WTC11 (cell line): ENCODE results near the gene IRGM. TPM values are rescaled to one million over a fixed set of nuclear protein-coding genes. Genes with fewer than 3 reads are reported as not detected.

Experiments used
- ATAC-seq: fragments of 200-7000 bp; cut with Tn5 transposase; 2 replicates; pipeline ENCODE4 v1.10.0; 2021; ENCODE audit warnings: mild to moderate bottlenecking, moderate library complexity
- CTCF ChIA-PET: fragments of 300-600 bp; sonication (Branson Sonifier 250); formaldehyde crosslinking; loops from one replicate; lab custom pipeline; 2021; ENCODE audit warnings: antibody characterized with exemption; lab: Charles Lee
- POLR2A ChIA-PET: fragments of 350-600 bp; sonication (Branson Sonifier 250); formaldehyde crosslinking; loops from one replicate; lab custom pipeline; 2021; ENCODE audit warnings: antibody characterized with exemption; lab: Charles Lee
- DNase-seq: peaks from one replicate; pipeline ENCODE4 v3.0.0; 2021; ENCODE audit warnings: low spot score
- H3K27ac Mint-ChIP-seq: 2 replicates; pipeline ENCODE4 v1.8.0; 2021; ENCODE audit warnings: mixed read lengths
- H3K27me3 Mint-ChIP-seq: 2 replicates; pipeline ENCODE4 v1.8.0; 2021; ENCODE audit warnings: low read depth, mild to moderate bottlenecking, moderate library complexity, mixed read lengths
- H3K36me3 Mint-ChIP-seq: 2 replicates; pipeline ENCODE4 v1.8.0; 2021; ENCODE audit warnings: mixed read lengths
- H3K4me1 Mint-ChIP-seq: 2 replicates; pipeline ENCODE4 v1.8.0; 2022; ENCODE audit warnings: mixed read lengths
- H3K4me3 Mint-ChIP-seq: 2 replicates; pipeline ENCODE4 v1.8.0; 2021; ENCODE audit warnings: mild to moderate bottlenecking, moderate library complexity, mixed read lengths
- H3K9me3 Mint-ChIP-seq: 2 replicates; pipeline ENCODE4 v1.8.0; 2021; ENCODE audit warnings: mixed read lengths
- CREM ChIP-seq: sonication (generic); formaldehyde crosslinking; IDR thresholded peaks from 2 replicates; pipeline ENCODE4 v1.8.1; 2022; ENCODE audit warnings: mild to moderate bottlenecking, missing genetic modification reagents, moderate library complexity
- EMX1 ChIP-seq: fragments of 250-450 bp; sonication (Bioruptor Pico); IDR thresholded peaks from 2 replicates; pipeline ENCODE4 v1.8.0; 2021; ENCODE audit warnings: mild to moderate bottlenecking
- ESRRA ChIP-seq: sonication (generic); formaldehyde crosslinking; IDR thresholded peaks from 2 replicates; pipeline ENCODE4 v1.8.1; 2022; ENCODE audit warnings: mild to moderate bottlenecking, missing genetic modification reagents, borderline replicate concordance
- ETV6 ChIP-seq: sonication (generic); formaldehyde crosslinking; IDR thresholded peaks from 2 replicates; pipeline ENCODE4 v1.8.1; 2022; ENCODE audit warnings: mild to moderate bottlenecking, missing genetic modification reagents
- FOXP1 ChIP-seq: sonication (generic); formaldehyde crosslinking; IDR thresholded peaks from 2 replicates; pipeline ENCODE4 v1.8.0; 2022; ENCODE audit warnings: missing genetic modification reagents, mild to moderate bottlenecking, moderate library complexity, borderline replicate concordance
- GTF2I ChIP-seq: fragments of 250-450 bp; sonication (Bioruptor Pico); conservative IDR thresholded peaks from 2 replicates; pipeline ENCODE4 v1.4.0; 2021; ENCODE audit warnings: mild to moderate bottlenecking
- JAZF1 ChIP-seq: fragments of 250-450 bp; sonication (Bioruptor Pico); IDR thresholded peaks from 2 replicates; pipeline ENCODE4 v1.9.0; 2021; ENCODE audit warnings: moderate library complexity, mild to moderate bottlenecking, inconsistent platforms
- MXD4 ChIP-seq: fragments of 250-450 bp; sonication (Bioruptor Pico); IDR thresholded peaks from 2 replicates; pipeline ENCODE4 v1.8.0; 2021; ENCODE audit warnings: mild to moderate bottlenecking, moderate library complexity, borderline replicate concordance
- SP1 ChIP-seq: sonication (generic); formaldehyde crosslinking; conservative IDR thresholded peaks from 2 replicates; pipeline ENCODE4 v1.8.1; 2022; ENCODE audit warnings: missing genetic modification reagents
- TCF7 ChIP-seq: sonication (generic); formaldehyde crosslinking; IDR thresholded peaks from 2 replicates; pipeline ENCODE4 v1.8.0; 2022; ENCODE audit warnings: mild to moderate bottlenecking, low read depth, missing genetic modification reagents, moderate library complexity
- TEAD4 ChIP-seq: sonication (generic); formaldehyde crosslinking; IDR thresholded peaks from 2 replicates; pipeline ENCODE4 v1.8.0; 2022; ENCODE audit warnings: mild to moderate bottlenecking, missing genetic modification reagents
- ZNF396 ChIP-seq: fragments of 250-450 bp; sonication (Bioruptor Pico); IDR thresholded peaks from 2 replicates; pipeline ENCODE4 v1.8.0; 2021; ENCODE audit warnings: mild to moderate bottlenecking, moderate library complexity, borderline replicate concordance
- ZNF416 ChIP-seq: fragments of 250-450 bp; sonication (Bioruptor Pico); IDR thresholded peaks from 2 replicates; pipeline ENCODE4 v1.9.0; 2021; ENCODE audit warnings: mild to moderate bottlenecking, inconsistent platforms
- total RNA-seq: library from RNA; stranded (reverse); gene quantifications from 3 replicates; pipeline ENCODE4 v1.2.3, GENCODE V29; 2021
- TF ChIP-seq, protein P1 (sequence below): sonication (generic); formaldehyde crosslinking; conservative IDR thresholded peaks from 2 replicates; pipeline ENCODE4 v1.8.1; 2023; ENCODE audit warnings: mild to moderate bottlenecking, low read depth, missing genetic modification reagents, moderate library complexity
- TF ChIP-seq, protein P2 (sequence below): sonication (generic); formaldehyde crosslinking; IDR thresholded peaks from 2 replicates; pipeline ENCODE4 v1.8.1; 2022; ENCODE audit warnings: mild to moderate bottlenecking, missing genetic modification reagents, moderate library complexity, borderline replicate concordance
- TF ChIP-seq, protein P3 (sequence below): sonication (generic); formaldehyde crosslinking; IDR thresholded peaks from 2 replicates; pipeline ENCODE4 v1.8.1; 2023; ENCODE audit warnings: mild to moderate bottlenecking, missing genetic modification reagents
- TF ChIP-seq, protein P4 (sequence below): fragments of 250-450 bp; sonication (Bioruptor Pico); IDR thresholded peaks from 2 replicates; pipeline ENCODE4 v1.9.0; 2021; ENCODE audit warnings: mild to moderate bottlenecking
- TF ChIP-seq, protein P5 (sequence below): sonication (generic); formaldehyde crosslinking; IDR thresholded peaks from 2 replicates; pipeline ENCODE4 v1.8.0; 2022; ENCODE audit warnings: mild to moderate bottlenecking, missing genetic modification reagents
- TF ChIP-seq, protein P6 (sequence below): sonication (generic); formaldehyde crosslinking; IDR thresholded peaks from 2 replicates; pipeline ENCODE4 v1.8.1; 2023; ENCODE audit warnings: mild to moderate bottlenecking, missing genetic modification reagents, moderate library complexity
- TF ChIP-seq, protein P7 (sequence below): sonication (generic); formaldehyde crosslinking; IDR thresholded peaks from 2 replicates; pipeline ENCODE4 v1.8.0; 2023; ENCODE audit warnings: mild to moderate bottlenecking, missing genetic modification reagents

Gene IRGM
- total RNA-seq, 1 experiment from 2014 or later = 0.31 TPM

DNA sequence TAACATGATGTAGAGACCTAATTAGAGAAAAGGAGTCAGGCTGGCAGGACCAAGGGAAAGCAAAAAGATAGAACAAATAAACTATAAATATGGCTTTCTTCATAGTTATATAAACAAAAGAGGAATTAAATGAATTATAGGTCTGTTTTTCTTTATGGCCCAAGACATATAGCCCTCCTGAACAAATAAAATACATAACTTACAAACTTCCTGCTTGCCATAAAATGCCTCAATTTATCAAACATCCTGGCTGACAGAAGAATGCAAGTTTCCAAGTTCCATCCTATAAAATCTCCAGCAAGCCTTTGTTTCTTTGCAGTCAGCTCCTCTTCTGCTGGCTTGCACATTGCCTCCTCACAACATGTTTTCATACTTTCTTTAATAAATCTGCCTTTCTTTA lies 31.3 kb upstream of the IRGM start:
- ATAC-seq = no peak
- H3K36me3 Mint-ChIP-seq = no peaks in the 10 kb centered on the region
- no peak for DNase-seq
- peaks cover 4% of the 10 kb centered on the region for H3K27me3 Mint-ChIP-seq
- no peak overlapping the region for H3K4me3 Mint-ChIP-seq
- H3K9me3 Mint-ChIP-seq = peaks cover 28% of the 10 kb centered on the region
- TF ChIP-seq GTF2I (CRISPR knock-in tag) (no peak), MXD4 (CRISPR knock-in tag) (no peak), ESRRA (CRISPR knock-in tag) (no peak), CREM (CRISPR knock-in tag) (no peak), SP1 (CRISPR knock-in tag) (no peak), JAZF1 (CRISPR knock-in tag) (no peak), ZNF396 (CRISPR knock-in tag) (no peak), ZNF416 (CRISPR knock-in tag) (no peak), ETV6 (CRISPR knock-in tag) (no peak), EMX1 (CRISPR knock-in tag) (no peak), FOXP1 (CRISPR knock-in tag) (no peak), TEAD4 (CRISPR knock-in tag) (no peak), TCF7 (no peak)
- TF ChIP-seq, protein P1, sequence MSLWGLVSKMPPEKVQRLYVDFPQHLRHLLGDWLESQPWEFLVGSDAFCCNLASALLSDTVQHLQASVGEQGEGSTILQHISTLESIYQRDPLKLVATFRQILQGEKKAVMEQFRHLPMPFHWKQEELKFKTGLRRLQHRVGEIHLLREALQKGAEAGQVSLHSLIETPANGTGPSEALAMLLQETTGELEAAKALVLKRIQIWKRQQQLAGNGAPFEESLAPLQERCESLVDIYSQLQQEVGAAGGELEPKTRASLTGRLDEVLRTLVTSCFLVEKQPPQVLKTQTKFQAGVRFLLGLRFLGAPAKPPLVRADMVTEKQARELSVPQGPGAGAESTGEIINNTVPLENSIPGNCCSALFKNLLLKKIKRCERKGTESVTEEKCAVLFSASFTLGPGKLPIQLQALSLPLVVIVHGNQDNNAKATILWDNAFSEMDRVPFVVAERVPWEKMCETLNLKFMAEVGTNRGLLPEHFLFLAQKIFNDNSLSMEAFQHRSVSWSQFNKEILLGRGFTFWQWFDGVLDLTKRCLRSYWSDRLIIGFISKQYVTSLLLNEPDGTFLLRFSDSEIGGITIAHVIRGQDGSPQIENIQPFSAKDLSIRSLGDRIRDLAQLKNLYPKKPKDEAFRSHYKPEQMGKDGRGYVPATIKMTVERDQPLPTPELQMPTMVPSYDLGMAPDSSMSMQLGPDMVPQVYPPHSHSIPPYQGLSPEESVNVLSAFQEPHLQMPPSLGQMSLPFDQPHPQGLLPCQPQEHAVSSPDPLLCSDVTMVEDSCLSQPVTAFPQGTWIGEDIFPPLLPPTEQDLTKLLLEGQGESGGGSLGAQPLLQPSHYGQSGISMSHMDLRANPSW (CRISPR knock-in tag) = no peak
- TF ChIP-seq, protein P2, sequence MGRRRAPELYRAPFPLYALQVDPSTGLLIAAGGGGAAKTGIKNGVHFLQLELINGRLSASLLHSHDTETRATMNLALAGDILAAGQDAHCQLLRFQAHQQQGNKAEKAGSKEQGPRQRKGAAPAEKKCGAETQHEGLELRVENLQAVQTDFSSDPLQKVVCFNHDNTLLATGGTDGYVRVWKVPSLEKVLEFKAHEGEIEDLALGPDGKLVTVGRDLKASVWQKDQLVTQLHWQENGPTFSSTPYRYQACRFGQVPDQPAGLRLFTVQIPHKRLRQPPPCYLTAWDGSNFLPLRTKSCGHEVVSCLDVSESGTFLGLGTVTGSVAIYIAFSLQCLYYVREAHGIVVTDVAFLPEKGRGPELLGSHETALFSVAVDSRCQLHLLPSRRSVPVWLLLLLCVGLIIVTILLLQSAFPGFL (CRISPR knock-in tag) = no peak
- TF ChIP-seq, protein P3, sequence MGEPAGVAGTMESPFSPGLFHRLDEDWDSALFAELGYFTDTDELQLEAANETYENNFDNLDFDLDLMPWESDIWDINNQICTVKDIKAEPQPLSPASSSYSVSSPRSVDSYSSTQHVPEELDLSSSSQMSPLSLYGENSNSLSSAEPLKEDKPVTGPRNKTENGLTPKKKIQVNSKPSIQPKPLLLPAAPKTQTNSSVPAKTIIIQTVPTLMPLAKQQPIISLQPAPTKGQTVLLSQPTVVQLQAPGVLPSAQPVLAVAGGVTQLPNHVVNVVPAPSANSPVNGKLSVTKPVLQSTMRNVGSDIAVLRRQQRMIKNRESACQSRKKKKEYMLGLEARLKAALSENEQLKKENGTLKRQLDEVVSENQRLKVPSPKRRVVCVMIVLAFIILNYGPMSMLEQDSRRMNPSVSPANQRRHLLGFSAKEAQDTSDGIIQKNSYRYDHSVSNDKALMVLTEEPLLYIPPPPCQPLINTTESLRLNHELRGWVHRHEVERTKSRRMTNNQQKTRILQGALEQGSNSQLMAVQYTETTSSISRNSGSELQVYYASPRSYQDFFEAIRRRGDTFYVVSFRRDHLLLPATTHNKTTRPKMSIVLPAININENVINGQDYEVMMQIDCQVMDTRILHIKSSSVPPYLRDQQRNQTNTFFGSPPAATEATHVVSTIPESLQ (CRISPR knock-in tag) = no peak
- TF ChIP-seq, protein P4, sequence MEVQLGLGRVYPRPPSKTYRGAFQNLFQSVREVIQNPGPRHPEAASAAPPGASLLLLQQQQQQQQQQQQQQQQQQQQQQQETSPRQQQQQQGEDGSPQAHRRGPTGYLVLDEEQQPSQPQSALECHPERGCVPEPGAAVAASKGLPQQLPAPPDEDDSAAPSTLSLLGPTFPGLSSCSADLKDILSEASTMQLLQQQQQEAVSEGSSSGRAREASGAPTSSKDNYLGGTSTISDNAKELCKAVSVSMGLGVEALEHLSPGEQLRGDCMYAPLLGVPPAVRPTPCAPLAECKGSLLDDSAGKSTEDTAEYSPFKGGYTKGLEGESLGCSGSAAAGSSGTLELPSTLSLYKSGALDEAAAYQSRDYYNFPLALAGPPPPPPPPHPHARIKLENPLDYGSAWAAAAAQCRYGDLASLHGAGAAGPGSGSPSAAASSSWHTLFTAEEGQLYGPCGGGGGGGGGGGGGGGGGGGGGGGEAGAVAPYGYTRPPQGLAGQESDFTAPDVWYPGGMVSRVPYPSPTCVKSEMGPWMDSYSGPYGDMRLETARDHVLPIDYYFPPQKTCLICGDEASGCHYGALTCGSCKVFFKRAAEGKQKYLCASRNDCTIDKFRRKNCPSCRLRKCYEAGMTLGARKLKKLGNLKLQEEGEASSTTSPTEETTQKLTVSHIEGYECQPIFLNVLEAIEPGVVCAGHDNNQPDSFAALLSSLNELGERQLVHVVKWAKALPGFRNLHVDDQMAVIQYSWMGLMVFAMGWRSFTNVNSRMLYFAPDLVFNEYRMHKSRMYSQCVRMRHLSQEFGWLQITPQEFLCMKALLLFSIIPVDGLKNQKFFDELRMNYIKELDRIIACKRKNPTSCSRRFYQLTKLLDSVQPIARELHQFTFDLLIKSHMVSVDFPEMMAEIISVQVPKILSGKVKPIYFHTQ = no peak
- TF ChIP-seq, protein P5, sequence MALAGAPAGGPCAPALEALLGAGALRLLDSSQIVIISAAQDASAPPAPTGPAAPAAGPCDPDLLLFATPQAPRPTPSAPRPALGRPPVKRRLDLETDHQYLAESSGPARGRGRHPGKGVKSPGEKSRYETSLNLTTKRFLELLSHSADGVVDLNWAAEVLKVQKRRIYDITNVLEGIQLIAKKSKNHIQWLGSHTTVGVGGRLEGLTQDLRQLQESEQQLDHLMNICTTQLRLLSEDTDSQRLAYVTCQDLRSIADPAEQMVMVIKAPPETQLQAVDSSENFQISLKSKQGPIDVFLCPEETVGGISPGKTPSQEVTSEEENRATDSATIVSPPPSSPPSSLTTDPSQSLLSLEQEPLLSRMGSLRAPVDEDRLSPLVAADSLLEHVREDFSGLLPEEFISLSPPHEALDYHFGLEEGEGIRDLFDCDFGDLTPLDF (CRISPR knock-in tag) = no peak
- TF ChIP-seq, protein P6, sequence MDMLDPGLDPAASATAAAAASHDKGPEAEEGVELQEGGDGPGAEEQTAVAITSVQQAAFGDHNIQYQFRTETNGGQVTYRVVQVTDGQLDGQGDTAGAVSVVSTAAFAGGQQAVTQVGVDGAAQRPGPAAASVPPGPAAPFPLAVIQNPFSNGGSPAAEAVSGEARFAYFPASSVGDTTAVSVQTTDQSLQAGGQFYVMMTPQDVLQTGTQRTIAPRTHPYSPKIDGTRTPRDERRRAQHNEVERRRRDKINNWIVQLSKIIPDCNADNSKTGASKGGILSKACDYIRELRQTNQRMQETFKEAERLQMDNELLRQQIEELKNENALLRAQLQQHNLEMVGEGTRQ (CRISPR knock-in tag) = no peak
- TF ChIP-seq, protein P7, sequence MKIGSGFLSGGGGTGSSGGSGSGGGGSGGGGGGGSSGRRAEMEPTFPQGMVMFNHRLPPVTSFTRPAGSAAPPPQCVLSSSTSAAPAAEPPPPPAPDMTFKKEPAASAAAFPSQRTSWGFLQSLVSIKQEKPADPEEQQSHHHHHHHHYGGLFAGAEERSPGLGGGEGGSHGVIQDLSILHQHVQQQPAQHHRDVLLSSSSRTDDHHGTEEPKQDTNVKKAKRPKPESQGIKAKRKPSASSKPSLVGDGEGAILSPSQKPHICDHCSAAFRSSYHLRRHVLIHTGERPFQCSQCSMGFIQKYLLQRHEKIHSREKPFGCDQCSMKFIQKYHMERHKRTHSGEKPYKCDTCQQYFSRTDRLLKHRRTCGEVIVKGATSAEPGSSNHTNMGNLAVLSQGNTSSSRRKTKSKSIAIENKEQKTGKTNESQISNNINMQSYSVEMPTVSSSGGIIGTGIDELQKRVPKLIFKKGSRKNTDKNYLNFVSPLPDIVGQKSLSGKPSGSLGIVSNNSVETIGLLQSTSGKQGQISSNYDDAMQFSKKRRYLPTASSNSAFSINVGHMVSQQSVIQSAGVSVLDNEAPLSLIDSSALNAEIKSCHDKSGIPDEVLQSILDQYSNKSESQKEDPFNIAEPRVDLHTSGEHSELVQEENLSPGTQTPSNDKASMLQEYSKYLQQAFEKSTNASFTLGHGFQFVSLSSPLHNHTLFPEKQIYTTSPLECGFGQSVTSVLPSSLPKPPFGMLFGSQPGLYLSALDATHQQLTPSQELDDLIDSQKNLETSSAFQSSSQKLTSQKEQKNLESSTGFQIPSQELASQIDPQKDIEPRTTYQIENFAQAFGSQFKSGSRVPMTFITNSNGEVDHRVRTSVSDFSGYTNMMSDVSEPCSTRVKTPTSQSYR = no peak
- ChIA-PET POLR2A (no interaction called here), CTCF (no interaction called here)
- H3K27ac Mint-ChIP-seq = no peak overlapping the region
- peaks cover 20% of the 10 kb centered on the region for H3K4me1 Mint-ChIP-seq
